HG02588 (cell line): ENCODE results near the gene XPNPEP3.
A peak's percentile ranks its signal among the peaks of the same experiment; 100 is the strongest.
"Not testable (repeated sequence)": the region's sequence is repeated elsewhere in the genome, so short reads cannot be mapped to it uniquely, and the experiment has no call there.

Source experiments
- ATAC-seq: cut with Tn5 transposase; IDR thresholded peaks from one replicate; pipeline ENCODE4 v1.9.1; 2021; ENCODE audit warnings: mild to moderate bottlenecking, moderate library complexity; ENCODE audit not compliant: unreplicated experiment

Gene XPNPEP3

GRCh38 chr22:40855979-40856512, 902 bp upstream of the XPNPEP3 start:
- peak; percentile 27 for ATAC-seq

GRCh38 chr22:40857309-40857855, 434 bp downstream of the XPNPEP3 start:
- ATAC-seq: no peak

GRCh38 chr22:40862013-40862412, 5.1 kb downstream of the XPNPEP3 start, which contains the start of gene DNAJB7:
DNAJB7 (minus strand) TSS chr22:40862113; CDS start chr22:40861994, 119 bp downstream.
- ATAC-seq: no peak

GRCh38 chr22:40862537-40862936, 5.6 kb downstream of the XPNPEP3 start:
- ATAC-seq: no peak

- ATAC-seq: no peak
Measured at GRCh38 chr22:40867109-40867508, 10.2 kb downstream of the XPNPEP3 start.

- ATAC-seq: not testable (repeated sequence)
Measured at GRCh38 chr22:40868379-40868778, 11.4 kb downstream of the XPNPEP3 start.

GRCh38 chr22:40874016-40874415, 17.1 kb downstream of the XPNPEP3 start:
- ATAC-seq: no peak

GRCh38 chr22:40875111-40875510, 18.2 kb downstream of the XPNPEP3 start:
- ATAC-seq: no peak

- ATAC-seq: no peak
Measured at GRCh38 chr22:40876907-40877306, 20.0 kb downstream of the XPNPEP3 start.

- no peak for ATAC-seq
Measured at GRCh38 chr22:40877488-40877887, 20.5 kb downstream of the XPNPEP3 start.

GRCh38 chr22:40878922-40879321, 22.0 kb downstream of the XPNPEP3 start:
- ATAC-seq: no peak

- no peak for ATAC-seq
Measured at GRCh38 chr22:40889116-40889515, 32.2 kb downstream of the XPNPEP3 start.

- ATAC-seq: no peak
Measured at GRCh38 chr22:40890881-40891280, 33.9 kb downstream of the XPNPEP3 start.

GRCh38 chr22:40894417-40894816, 37.5 kb downstream of the XPNPEP3 start:
- no peak for ATAC-seq

- ATAC-seq: no peak
Measured at GRCh38 chr22:40898850-40899357, 42.0 kb downstream of the XPNPEP3 start.

- ATAC-seq: no peak
Measured at GRCh38 chr22:40904101-40904500, 47.2 kb downstream of the XPNPEP3 start.

GRCh38 chr22:40908895-40909294, 51.9 kb downstream of the XPNPEP3 start:
- no peak for ATAC-seq

- ATAC-seq: no peak
Measured at GRCh38 chr22:40911772-40912171, 54.8 kb downstream of the XPNPEP3 start.

GRCh38 chr22:40912987-40913386, 56.0 kb downstream of the XPNPEP3 start:
- ATAC-seq: not testable (repeated sequence)

GRCh38 chr22:40919446-40919845, 62.5 kb downstream of the XPNPEP3 start:
- no peak for ATAC-seq

GRCh38 chr22:40920526-40920925, 63.6 kb downstream of the XPNPEP3 start:
- ATAC-seq: no peak

- ATAC-seq: no peak
Measured at GRCh38 chr22:40922484-40923303, 65.7 kb downstream of the XPNPEP3 start.
